ENCODE measurements around the gene AP2B1.

AP2B1 gene

DNA sequence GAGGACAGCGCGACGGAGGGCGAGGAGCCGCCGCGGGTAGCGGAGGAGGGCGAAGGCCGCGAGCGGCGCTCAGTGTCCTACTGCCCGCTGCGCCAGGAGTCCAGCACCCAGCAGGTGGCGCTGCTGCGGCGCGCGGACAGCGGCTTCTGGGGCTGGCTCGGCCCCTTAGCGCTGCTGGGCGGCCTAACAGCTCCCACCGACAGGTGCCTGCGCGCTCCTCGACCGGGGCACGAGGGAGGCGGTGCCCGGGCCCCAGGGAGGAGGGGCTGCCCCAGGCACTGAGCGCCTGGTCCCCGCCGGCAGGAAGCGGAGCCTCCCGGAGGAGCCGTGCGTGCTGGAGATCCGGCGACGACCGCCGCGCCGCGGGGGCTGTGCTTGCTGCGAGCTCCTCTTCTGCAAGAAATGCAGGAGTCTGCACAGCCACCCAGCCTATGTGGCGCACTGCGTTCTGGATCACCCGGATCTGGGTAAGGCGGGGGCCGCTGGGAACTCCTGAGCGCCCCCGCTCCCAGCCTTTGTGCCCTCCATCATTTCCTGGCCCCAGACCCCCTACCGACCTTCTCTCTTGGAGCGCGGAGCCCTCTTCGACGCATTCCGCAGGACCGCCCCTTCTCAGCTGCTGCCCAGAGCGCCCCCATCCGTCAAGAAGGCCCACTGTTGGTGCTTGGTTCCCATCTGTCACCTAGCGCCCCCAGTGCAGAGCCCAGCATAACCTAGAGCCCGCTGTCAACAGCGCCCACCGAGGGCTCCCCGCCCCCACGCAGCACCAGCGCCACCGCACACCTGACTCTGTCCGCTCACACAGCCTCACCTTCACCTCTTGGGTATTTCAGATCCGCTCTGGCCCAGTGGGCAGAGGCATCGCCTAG, 177.2 kb downstream of the AP2B1 start:
- H3K36me3 ChIP-seq (replicated peaks in 1 of 2; ENCODE audit: control insufficient read depth in 2 of 2, insufficient read depth in 2 of 2, low read length in 2 of 2) = no peaks in the 10 kb centered on the region
- H3K4me2 ChIP-seq (ENCODE audit: insufficient read depth, low read length, poor library complexity, severe bottlenecking) = peak overlapping the region; percentile 88
- H2BK120ac ChIP-seq (ENCODE audit: low read depth, low read length) = no peak overlapping the region
- H2AFZ ChIP-seq (ENCODE audit: low read length) = peak overlapping the region; percentile 98
- no peak overlapping the region for H2AK5ac ChIP-seq (ENCODE audit: low read depth, low read length)
- no peaks in the 10 kb centered on the region for H3K79me1 ChIP-seq (ENCODE audit: low read depth, low read length)
- no CpG with 5 or more reads among the region's 75 CpGs for WGBS, 2 donors (ENCODE audit: extremely low coverage in 2 of 2, insufficient read length in 2 of 2, insufficient replicate concordance in 1 of 2)
- H3K27me3 ChIP-seq (ENCODE audit: control insufficient read depth in 3 of 3, insufficient read depth in 3 of 3, low read depth in 1 of 3, low read length in 3 of 3) = no peaks in the 10 kb centered on the region
- H3K4ac ChIP-seq (ENCODE audit: low read length) = peak overlapping the region; percentile 39
- H3K4me3 ChIP-seq (ENCODE audit: low read length in 2 of 2) = peak overlapping the region; percentile 53 to 79
- H3K9me3 ChIP-seq (replicated peaks in 1 of 2; ENCODE audit: control insufficient read depth in 2 of 2, insufficient read depth in 1 of 2, low read depth in 1 of 2, low read length in 2 of 2) = no peaks in the 10 kb centered on the region
- peak overlapping the region; percentile 61 for H3K9ac ChIP-seq (ENCODE audit: low read depth, low read length, poor library complexity)
- H2BK12ac ChIP-seq (ENCODE audit: low read length) = no peak overlapping the region
- no peak overlapping the region for H4K91ac ChIP-seq (ENCODE audit: low read depth, low read length, poor library complexity)
- peak overlapping the region; percentile 43 for H3K27ac ChIP-seq (replicated peaks; ENCODE audit: low read length)
- DNase-seq (ENCODE audit: low spot score) = peak; percentile 92
- H3K18ac ChIP-seq (ENCODE audit: low read length) = peak overlapping the region; percentile 88
- no peak overlapping the region for H3K14ac ChIP-seq (ENCODE audit: low read length)
- H3K4me1 ChIP-seq (ENCODE audit: control insufficient read depth in 2 of 2, insufficient read depth in 1 of 2, low read depth in 1 of 2, low read length in 2 of 2) = peaks cover 16 to 17% of the 10 kb centered on the region in 2 donors
- peak overlapping the region; percentile 56 for H2BK15ac ChIP-seq (ENCODE audit: low read length)
- no peak overlapping the region for H4K8ac ChIP-seq (ENCODE audit: low read depth, low read length)
- H3K23ac ChIP-seq (ENCODE audit: low read depth, low read length, poor library complexity) = peak overlapping the region; percentile 21
- no peak overlapping the region for H2BK5ac ChIP-seq (ENCODE audit: low read length)

- Histone ChIP-seq H2AFZ (ENCODE audit: low read length) (peak overlapping the region; percentile 98), H3K18ac (ENCODE audit: low read length) (peak overlapping the region; percentile 4), H3K4me3 (ENCODE audit: low read length in 2 of 2) (no peak overlapping the region), H4K8ac (ENCODE audit: low read depth, low read length) (no peak overlapping the region), H3K36me3 (replicated peaks in 1 of 2; ENCODE audit: control insufficient read depth in 2 of 2, insufficient read depth in 2 of 2, low read length in 2 of 2) (no peaks in the 10 kb centered on the region), H3K23ac (ENCODE audit: low read depth, low read length, poor library complexity) (no peak overlapping the region), H3K4ac (ENCODE audit: low read length) (no peak overlapping the region), H2BK12ac (ENCODE audit: low read length) (peak overlapping the region; percentile 93), H2AK5ac (ENCODE audit: low read depth, low read length) (peak overlapping the region; percentile 7), H3K9ac (ENCODE audit: low read depth, low read length, poor library complexity) (peak overlapping the region; percentile 47), H3K14ac (ENCODE audit: low read length) (peak overlapping the region; percentile 83), H3K9me3 (replicated peaks in 1 of 2; ENCODE audit: control insufficient read depth in 2 of 2, insufficient read depth in 1 of 2, low read depth in 1 of 2, low read length in 2 of 2) (no peaks in the 10 kb centered on the region), H3K27ac (replicated peaks; ENCODE audit: low read length) (peak overlapping the region; percentile 75), H3K4me2 (ENCODE audit: insufficient read depth, low read length, poor library complexity, severe bottlenecking) (no peak overlapping the region), H2BK15ac (ENCODE audit: low read length) (peak overlapping the region; percentile 97), H3K27me3 (ENCODE audit: control insufficient read depth in 3 of 3, insufficient read depth in 3 of 3, low read depth in 1 of 3, low read length in 3 of 3) (no peaks in the 10 kb centered on the region), H2BK120ac (ENCODE audit: low read depth, low read length) (peak overlapping the region; percentile 96), H3K79me1 (ENCODE audit: low read depth, low read length) (peaks cover under 1% of the 10 kb centered on the region), H3K4me1 (ENCODE audit: control insufficient read depth in 2 of 2, insufficient read depth in 1 of 2, low read depth in 1 of 2, low read length in 2 of 2) (peaks cover 16 to 17% of the 10 kb centered on the region in 2 donors), H2BK5ac (ENCODE audit: low read length) (no peak overlapping the region), H4K91ac (ENCODE audit: low read depth, low read length, poor library complexity) (peak overlapping the region; percentile 95)
- no peak for DNase-seq (ENCODE audit: low spot score)
- WGBS, 2 donors (ENCODE audit: extremely low coverage in 2 of 2, insufficient read length in 2 of 2, insufficient replicate concordance in 1 of 2) = no CpG with 5 or more reads among the region's 11 CpGs
Observed at GRCh38 chr17:35765086-35765710, 178.1 kb downstream of the AP2B1 start.

GRCh38 chr17:35765756-35766488, 178.8 kb downstream of the AP2B1 start:
- Histone ChIP-seq H2BK15ac (ENCODE audit: low read length) (peak overlapping the region; percentile 97), H3K23ac (ENCODE audit: low read depth, low read length, poor library complexity) (peak overlapping the region; percentile 37), H3K4me2 (ENCODE audit: insufficient read depth, low read length, poor library complexity, severe bottlenecking) (no peak overlapping the region), H3K4me3 (ENCODE audit: low read length in 2 of 2) (no peak overlapping the region), H3K36me3 (replicated peaks in 1 of 2; ENCODE audit: control insufficient read depth in 2 of 2, insufficient read depth in 2 of 2, low read length in 2 of 2) (no peaks in the 10 kb centered on the region), H4K8ac (ENCODE audit: low read depth, low read length) (no peak overlapping the region), H3K79me1 (ENCODE audit: low read depth, low read length) (peaks cover 2% of the 10 kb centered on the region), H3K4ac (ENCODE audit: low read length) (no peak overlapping the region), H2BK12ac (ENCODE audit: low read length) (peak overlapping the region; percentile 93), H2BK120ac (ENCODE audit: low read depth, low read length) (peak overlapping the region; percentile 96), H3K4me1 (ENCODE audit: control insufficient read depth in 2 of 2, insufficient read depth in 1 of 2, low read depth in 1 of 2, low read length in 2 of 2) (peaks cover 16 to 17% of the 10 kb centered on the region in 2 donors), H3K9me3 (replicated peaks in 1 of 2; ENCODE audit: control insufficient read depth in 2 of 2, insufficient read depth in 1 of 2, low read depth in 1 of 2, low read length in 2 of 2) (no peaks in the 10 kb centered on the region), H3K27me3 (ENCODE audit: control insufficient read depth in 3 of 3, insufficient read depth in 3 of 3, low read depth in 1 of 3, low read length in 3 of 3) (no peaks in the 10 kb centered on the region), H4K91ac (ENCODE audit: low read depth, low read length, poor library complexity) (peak overlapping the region; percentile 97), H2BK5ac (ENCODE audit: low read length) (peak overlapping the region; percentile 95), H2AK5ac (ENCODE audit: low read depth, low read length) (peak overlapping the region; percentile 97), H3K9ac (ENCODE audit: low read depth, low read length, poor library complexity) (peak overlapping the region; percentile 47), H3K14ac (ENCODE audit: low read length) (peak overlapping the region; percentile 84), H3K27ac (replicated peaks; ENCODE audit: low read length) (peak overlapping the region; percentile 75), H3K18ac (ENCODE audit: low read length) (peak overlapping the region; percentile 95), H2AFZ (ENCODE audit: low read length) (peak overlapping the region; percentile 81)
- no CpG with 5 or more reads among the region's 8 CpGs for WGBS, 2 donors (ENCODE audit: extremely low coverage in 2 of 2, insufficient read length in 2 of 2, insufficient replicate concordance in 1 of 2)
- DNase-seq (ENCODE audit: low spot score) = no peak
